Cardiac muscle cell (in vitro differentiated cells and primary cell): ENCODE data around the gene KLK12. TPM values are rescaled to one million over a fixed set of nuclear protein-coding genes. Genes with fewer than 3 reads are reported as not detected.

Source experiments
- DNase-seq, 2 donors: peaks; one replicate each; pipeline versions ENCODE4 v3.0.0 to v3.0.0-alpha.2; 2010 to 2017; ENCODE audit warnings: low read depth in 1 of 2, low spot score in 1 of 2
- H3K27ac ChIP-seq: fragments of 200-600 bp; sonication (generic); 2 replicates; pipeline ENCODE4 v1.5.1; 2016
- H3K27me3 ChIP-seq: fragments of 200-600 bp; sonication (generic); 2 replicates; pipeline ENCODE4 v1.6.0; 2016; ENCODE audit warnings: control low read depth
- H3K36me3 ChIP-seq: fragments of 200-600 bp; sonication (generic); 2 replicates; pipeline ENCODE4 v1.5.1; 2016; ENCODE audit warnings: control low read depth
- H3K4me1 ChIP-seq: fragments of 200-600 bp; sonication (generic); 2 replicates; pipeline ENCODE4 v1.8.1; 2017; ENCODE audit warnings: low read depth, mild to moderate bottlenecking, mixed run types
- H3K4me3 ChIP-seq: fragments of 200-600 bp; sonication (generic); 2 replicates; pipeline ENCODE4 v1.5.1; 2016; ENCODE audit warnings: mild to moderate bottlenecking
- H3K9me3 ChIP-seq: fragments of 200-600 bp; sonication (generic); 2 replicates; pipeline ENCODE4 v1.5.1; 2017; ENCODE audit warnings: low read depth, mild to moderate bottlenecking, control low read depth
- polyA plus RNA-seq: library from polyadenylated mRNA; unstranded; fragments of >200 nt; fragmentation: Nextera tagmentation; extraction: Ambion mirVana; gene quantifications from 2 replicates; pipeline ENCODE4 v1.2.1, GENCODE V29; 2016
- total RNA-seq: library from RNA; depleted of rRNA; stranded (reverse); fragments of >200 nt; gene quantifications from 2 replicates; pipeline ENCODE4 v1.2.3, GENCODE V29; 2016
- TF ChIP-seq, protein P1 (sequence below): IDR thresholded peaks from 2 replicates; pipeline ENCODE4 v1.5.1; 2012; ENCODE audit warnings: low read depth, mild to moderate bottlenecking, low read length

KLK12 gene
- total and polyA plus RNA-seq, 2 experiments from 2014 or later: not detected

DNA sequence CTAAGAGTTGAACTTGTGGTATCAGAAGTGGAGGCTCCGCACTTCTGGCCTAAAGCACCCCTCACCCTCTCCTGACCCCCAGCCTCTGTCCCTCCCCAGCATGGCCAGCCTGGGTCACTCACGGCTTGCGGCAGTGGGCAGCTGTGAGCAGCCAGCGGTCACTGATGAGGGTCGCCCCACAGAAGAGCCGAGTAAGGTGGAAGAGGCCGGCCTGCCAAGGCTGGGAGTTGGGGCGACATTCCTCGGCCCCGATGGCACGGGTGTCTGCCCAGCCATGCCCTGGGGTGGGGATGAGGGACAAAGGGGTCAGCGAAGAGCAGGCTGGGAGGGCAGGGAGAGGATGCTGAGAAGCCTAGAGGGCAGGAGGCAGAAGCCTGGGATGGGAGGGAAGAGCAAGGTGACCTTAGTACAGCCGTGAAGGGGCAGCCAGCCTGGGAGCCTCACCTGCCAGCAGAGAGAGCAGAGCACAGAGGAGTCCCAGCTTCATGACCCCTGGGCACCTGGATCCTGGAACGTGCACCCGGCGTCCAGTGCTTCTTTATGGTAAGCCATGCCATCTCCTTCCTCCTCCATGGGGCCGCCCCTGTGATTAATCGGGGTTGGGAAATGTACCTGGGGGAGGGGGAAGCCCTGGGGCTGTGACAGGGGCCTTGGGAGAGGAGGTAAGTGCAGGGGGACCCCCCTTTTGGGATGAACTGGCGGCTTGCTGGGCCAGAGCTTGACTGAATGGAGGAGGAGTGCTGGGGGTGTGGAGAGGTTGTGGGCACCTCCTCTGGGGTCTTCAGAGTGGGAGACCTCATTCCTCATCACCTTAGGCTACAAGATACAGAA, 25.5 kb downstream of the KLK12 start:
- H3K27ac ChIP-seq: no peak overlapping the region
- TF ChIP-seq, protein P1, sequence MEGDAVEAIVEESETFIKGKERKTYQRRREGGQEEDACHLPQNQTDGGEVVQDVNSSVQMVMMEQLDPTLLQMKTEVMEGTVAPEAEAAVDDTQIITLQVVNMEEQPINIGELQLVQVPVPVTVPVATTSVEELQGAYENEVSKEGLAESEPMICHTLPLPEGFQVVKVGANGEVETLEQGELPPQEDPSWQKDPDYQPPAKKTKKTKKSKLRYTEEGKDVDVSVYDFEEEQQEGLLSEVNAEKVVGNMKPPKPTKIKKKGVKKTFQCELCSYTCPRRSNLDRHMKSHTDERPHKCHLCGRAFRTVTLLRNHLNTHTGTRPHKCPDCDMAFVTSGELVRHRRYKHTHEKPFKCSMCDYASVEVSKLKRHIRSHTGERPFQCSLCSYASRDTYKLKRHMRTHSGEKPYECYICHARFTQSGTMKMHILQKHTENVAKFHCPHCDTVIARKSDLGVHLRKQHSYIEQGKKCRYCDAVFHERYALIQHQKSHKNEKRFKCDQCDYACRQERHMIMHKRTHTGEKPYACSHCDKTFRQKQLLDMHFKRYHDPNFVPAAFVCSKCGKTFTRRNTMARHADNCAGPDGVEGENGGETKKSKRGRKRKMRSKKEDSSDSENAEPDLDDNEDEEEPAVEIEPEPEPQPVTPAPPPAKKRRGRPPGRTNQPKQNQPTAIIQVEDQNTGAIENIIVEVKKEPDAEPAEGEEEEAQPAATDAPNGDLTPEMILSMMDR: no peak
- H3K36me3 ChIP-seq: no peaks in the 10 kb centered on the region
- no peak overlapping the region for H3K4me3 ChIP-seq
- H3K9me3 ChIP-seq: no peaks in the 10 kb centered on the region
- no peaks in the 10 kb centered on the region for H3K4me1 ChIP-seq
- H3K27me3 ChIP-seq: peaks cover 51% of the 10 kb centered on the region
- DNase-seq: no peak

- TF ChIP-seq, protein P1: no peak
- Histone ChIP-seq H3K27me3 (peaks cover 45% of the 10 kb centered on the region), H3K27ac (no peak overlapping the region), H3K4me3 (no peak overlapping the region), H3K9me3 (no peaks in the 10 kb centered on the region), H3K4me1 (no peaks in the 10 kb centered on the region), H3K36me3 (no peaks in the 10 kb centered on the region)
- no peak for DNase-seq
Measured at GRCh38 chr19:51007488-51007887, 27.3 kb downstream of the KLK12 start.

- DNase-seq: no peak
- TF ChIP-seq, protein P1: no peak
Measured at GRCh38 chr19:51006406-51006805, 28.4 kb downstream of the KLK12 start.

GRCh38 chr19:51005248-51005647, 29.6 kb downstream of the KLK12 start:
- Histone ChIP-seq H3K27me3 (peaks cover 36% of the 10 kb centered on the region), H3K27ac (no peak overlapping the region), H3K9me3 (no peaks in the 10 kb centered on the region), H3K4me1 (no peaks in the 10 kb centered on the region), H3K4me3 (no peak overlapping the region), H3K36me3 (no peaks in the 10 kb centered on the region)
- TF ChIP-seq, protein P1: no peak
- DNase-seq: no peak

More at GRCh38 chr19:51006406-51006805, 28.4 kb downstream of the KLK12 start:
- H3K27ac ChIP-seq: no peak overlapping the region
- H3K4me3 ChIP-seq: no peak overlapping the region
- H3K4me1 ChIP-seq: no peaks in the 10 kb centered on the region
- H3K27me3 ChIP-seq: peaks cover 45% of the 10 kb centered on the region
- no peaks in the 10 kb centered on the region for H3K36me3 ChIP-seq
- H3K9me3 ChIP-seq: no peaks in the 10 kb centered on the region

DNA sequence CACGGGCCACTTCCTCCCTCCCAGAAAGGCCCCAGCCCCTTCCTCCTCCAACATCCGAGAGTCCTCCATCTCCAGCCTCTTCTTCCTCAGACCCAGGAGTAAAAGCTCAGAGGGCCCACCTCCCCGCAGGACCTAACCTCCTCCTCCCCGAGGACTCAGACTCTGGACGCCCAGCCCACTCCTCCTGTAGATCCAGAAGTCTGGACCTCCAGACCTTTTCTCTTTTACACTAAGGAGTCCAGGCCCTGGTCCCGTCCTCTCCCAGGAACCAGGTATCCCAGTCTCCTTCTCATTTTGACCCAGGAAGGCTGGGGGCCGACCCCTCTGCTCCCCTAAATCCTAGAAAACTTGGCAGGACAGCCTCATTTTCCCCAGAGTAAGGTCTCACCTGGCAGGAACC, 31.5 kb downstream of the KLK12 start:
- Histone ChIP-seq H3K4me3 (no peak overlapping the region), H3K36me3 (no peaks in the 10 kb centered on the region), H3K9me3 (no peaks in the 10 kb centered on the region), H3K27ac (no peak overlapping the region), H3K4me1 (no peaks in the 10 kb centered on the region), H3K27me3 (peaks cover 17% of the 10 kb centered on the region)
- TF ChIP-seq, protein P1: no peak
- no peak for DNase-seq
